ENCODE measurements around the gene ABHD16A. TPM values are rescaled to one million over a fixed set of nuclear protein-coding genes. Genes with fewer than 3 reads are reported as not detected.

The ABHD16A gene
- total and polyA plus RNA-seq, 2 of the 13 experiments (the other 11 are each of a cell fraction or from before 2014, with no cell fraction given): 43.5 to 45.4 TPM

GRCh38 chr6:31664790-31665500 lies 38.2 kb downstream of the ABHD16A start, which contains the start of gene GPANK1 (continued):
- TF ChIP-seq MXD1 (CRISPR knock-in tag; IDR thresholded peaks at IDR 0.05) (no peak), ZNF589 (CRISPR knock-in tag; conservative IDR thresholded peaks at IDR 0.05) (0 out of 2 replicates have a peak, but pooled peaks have one; percentile 34), TP53 (CRISPR knock-in tag; conservative IDR thresholded peaks at IDR 0.05) (no peak), ATAD3A (CRISPR knock-in tag; IDR thresholded peaks at IDR 0.05) (no peak), FOXP1 (IDR thresholded peaks at IDR 0.05) (peak; percentile 90), FOXP1 (CRISPR knock-in tag; IDR thresholded peaks at IDR 0.05) (peak; percentile 83), SMARCC2 (IDR thresholded peaks at IDR 0.05) (no peak), FOSL1 (CRISPR knock-in tag; IDR thresholded peaks at IDR 0.05; ENCODE audit: borderline replicate concordance) (no peak), ERF (CRISPR knock-in tag; IDR thresholded peaks at IDR 0.05) (no peak; the same call in 1 of the 2 replicates), BRCA1 (CRISPR knock-in tag; IDR thresholded peaks at IDR 0.05) (no peak), MYC (CRISPR knock-in tag; IDR thresholded peaks at IDR 0.05; ENCODE audit: borderline replicate concordance) (peak; percentile 87), ZNF564 (CRISPR knock-in tag; IDR thresholded peaks at IDR 0.05) (no peak), ZMYM4 (CRISPR knock-in tag; IDR thresholded peaks at IDR 0.05) (peak; percentile 31; the same call in 1 of the 2 replicates), ZNF143 (CRISPR knock-in tag; IDR thresholded peaks at IDR 0.05) (peak; percentile 68), ZNF24 (IDR thresholded peaks at IDR 0.05) (no peak), POLR2G (IDR thresholded peaks at IDR 0.05; ENCODE audit: low read depth, low read length) (peak; percentile 76), NFYC (CRISPR knock-in tag; IDR thresholded peaks at IDR 0.05) (no peak), JDP2 (CRISPR knock-in tag; IDR thresholded peaks at IDR 0.05; ENCODE audit: borderline replicate concordance) (no peak), ZNF543 (CRISPR knock-in tag; IDR thresholded peaks at IDR 0.05) (no peak), CCDC6 (CRISPR knock-in tag; IDR thresholded peaks at IDR 0.05) (peak; percentile 60; the same call in 1 of the 2 replicates), HCFC1 (IDR thresholded peaks at IDR 0.05; ENCODE audit: low read depth, low read length) (peak; percentile 46; the same call in 1 of the 2 replicates), MXI1 (IDR thresholded peaks at IDR 0.05; ENCODE audit: borderline replicate concordance, low read depth, low read length) (peak; percentile 90; the same call in 2 of the 3 replicates), KLF13 (CRISPR knock-in tag; IDR thresholded peaks at IDR 0.05) (no peak), ZNF792 (CRISPR knock-in tag; IDR thresholded peaks at IDR 0.05) (no peak; the same call in 1 of the 2 replicates), YEATS2 (CRISPR knock-in tag; IDR thresholded peaks at IDR 0.05; ENCODE audit: borderline replicate concordance) (peak; percentile 39; the same call in 1 of the 2 replicates), KLF15 (CRISPR knock-in tag; IDR thresholded peaks at IDR 0.05; ENCODE audit: borderline replicate concordance) (no peak), ZNF383 (CRISPR knock-in tag; IDR thresholded peaks at IDR 0.05; ENCODE audit: borderline replicate concordance) (no peak), CREM (IDR thresholded peaks at IDR 0.05) (peak; percentile 59), CREM (CRISPR knock-in tag; IDR thresholded peaks at IDR 0.05) (no peak), HDAC6 (IDR thresholded peaks at IDR 0.05; ENCODE audit: low read depth, low read length) (no peak), DNMT1 (CRISPR knock-in tag; IDR thresholded peaks at IDR 0.05) (peak; percentile 50; the same call in 1 of the 2 replicates)
- TF ChIP-seq, protein P1, sequence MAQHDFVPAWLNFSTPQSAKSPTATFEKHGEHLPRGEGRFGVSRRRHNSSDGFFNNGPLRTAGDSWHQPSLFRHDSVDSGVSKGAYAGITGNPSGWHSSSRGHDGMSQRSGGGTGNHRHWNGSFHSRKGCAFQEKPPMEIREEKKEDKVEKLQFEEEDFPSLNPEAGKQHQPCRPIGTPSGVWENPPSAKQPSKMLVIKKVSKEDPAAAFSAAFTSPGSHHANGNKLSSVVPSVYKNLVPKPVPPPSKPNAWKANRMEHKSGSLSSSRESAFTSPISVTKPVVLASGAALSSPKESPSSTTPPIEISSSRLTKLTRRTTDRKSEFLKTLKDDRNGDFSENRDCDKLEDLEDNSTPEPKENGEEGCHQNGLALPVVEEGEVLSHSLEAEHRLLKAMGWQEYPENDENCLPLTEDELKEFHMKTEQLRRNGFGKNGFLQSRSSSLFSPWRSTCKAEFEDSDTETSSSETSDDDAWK (CRISPR knock-in tag; IDR thresholded peaks at IDR 0.05): no peak
- TF ChIP-seq, protein P2, sequence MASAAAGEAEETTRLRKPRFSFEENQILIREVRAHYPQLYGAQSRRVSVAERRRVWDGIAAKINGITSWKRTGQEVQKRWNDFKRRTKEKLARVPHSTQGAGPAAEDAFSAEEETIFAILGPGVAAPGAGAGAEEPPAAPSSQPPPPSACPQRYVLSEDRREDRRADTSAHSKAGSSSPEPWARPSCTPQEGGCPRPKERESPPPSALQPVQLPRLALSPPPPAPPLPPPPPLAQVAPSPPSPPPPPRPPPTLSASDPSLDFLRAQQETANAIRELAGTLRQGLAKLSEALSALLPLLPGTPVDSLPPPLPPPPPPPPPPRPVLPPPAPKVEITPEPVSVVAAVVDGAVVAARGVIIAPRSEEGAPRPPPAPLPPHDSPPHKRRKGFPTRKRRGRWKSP (CRISPR knock-in tag; IDR thresholded peaks at IDR 0.05): peak; percentile 50
